ENCODE results near the gene ZNF786.

Gene ZNF786

GRCh38 chr7:149087376-149087775 is 3.1 kb downstream of the ZNF786 start:
- no peak for DNase-seq
- Mint-ChIP-seq H3K27ac (no peak overlapping the region), H3K4me3 (no peak overlapping the region), H3K36me3 (ENCODE audit: low read depth) (peaks cover 74% of the 10 kb centered on the region), H3K4me1 (peaks cover 17% of the 10 kb centered on the region), H3K9me3 (peaks cover 74% of the 10 kb centered on the region), H3K27me3 (ENCODE audit: low read depth, poor library complexity) (no peaks in the 10 kb centered on the region)
- TF ChIP-seq CTCF (IDR thresholded peaks at IDR 0.05) = no peak

GRCh38 chr7:149085866-149086265 is 4.7 kb downstream of the ZNF786 start:
- H3K9me3 Mint-ChIP-seq = peaks cover 82% of the 10 kb centered on the region
- H3K36me3 Mint-ChIP-seq (ENCODE audit: low read depth) = peaks cover 89% of the 10 kb centered on the region
- no peaks in the 10 kb centered on the region for H3K27me3 Mint-ChIP-seq (ENCODE audit: low read depth, poor library complexity)
- TF ChIP-seq CTCF (IDR thresholded peaks at IDR 0.05) = no peak
- H3K27ac Mint-ChIP-seq = no peak overlapping the region
- H3K4me3 Mint-ChIP-seq = no peak overlapping the region
- peaks cover 9% of the 10 kb centered on the region for H3K4me1 Mint-ChIP-seq
- no peak for DNase-seq

- H3K27ac Mint-ChIP-seq = no peak overlapping the region
- H3K4me1 Mint-ChIP-seq = no peaks in the 10 kb centered on the region
- no peak overlapping the region for H3K4me3 Mint-ChIP-seq
- DNase-seq = no peak
- H3K9me3 Mint-ChIP-seq = peaks cover 84% of the 10 kb centered on the region
- H3K36me3 Mint-ChIP-seq (ENCODE audit: low read depth) = peaks cover 92% of the 10 kb centered on the region
- no peak for TF ChIP-seq CTCF (IDR thresholded peaks at IDR 0.05)
- no peaks in the 10 kb centered on the region for H3K27me3 Mint-ChIP-seq (ENCODE audit: low read depth, poor library complexity)
These were observed 6.1 kb downstream of the ZNF786 start for GRCh38 chr7:149084407-149084806.

- DNase-seq = no peak
These were observed 8.6 kb downstream of the ZNF786 start for GRCh38 chr7:149081914-149082313.

GRCh38 chr7:149077594-149077993 is 12.9 kb downstream of the ZNF786 start:
- no peak overlapping the region for H3K4me3 Mint-ChIP-seq
- TF ChIP-seq CTCF (IDR thresholded peaks at IDR 0.05) = no peak
- no peaks in the 10 kb centered on the region for H3K27me3 Mint-ChIP-seq (ENCODE audit: low read depth, poor library complexity)
- no peak overlapping the region for H3K27ac Mint-ChIP-seq
- DNase-seq = no peak
- peaks cover 38% of the 10 kb centered on the region for H3K9me3 Mint-ChIP-seq
- H3K4me1 Mint-ChIP-seq = no peaks in the 10 kb centered on the region
- H3K36me3 Mint-ChIP-seq (ENCODE audit: low read depth) = peaks cover 75% of the 10 kb centered on the region

More at GRCh38 chr7:149081914-149082313, 8.6 kb downstream of the ZNF786 start:
- no peaks in the 10 kb centered on the region for H3K27me3 Mint-ChIP-seq (ENCODE audit: low read depth, poor library complexity)
- H3K9me3 Mint-ChIP-seq = peaks cover 79% of the 10 kb centered on the region
- no peak overlapping the region for H3K27ac Mint-ChIP-seq
- H3K4me1 Mint-ChIP-seq = no peaks in the 10 kb centered on the region
- no peak for TF ChIP-seq CTCF (IDR thresholded peaks at IDR 0.05)
- peaks cover 94% of the 10 kb centered on the region for H3K36me3 Mint-ChIP-seq (ENCODE audit: low read depth)
- no peak overlapping the region for H3K4me3 Mint-ChIP-seq

GRCh38 chr7:149075286-149075685 is 15.2 kb downstream of the ZNF786 start:
- TF ChIP-seq CTCF (IDR thresholded peaks at IDR 0.05) = no peak
- H3K27me3 Mint-ChIP-seq (ENCODE audit: low read depth, poor library complexity) = peaks cover 2% of the 10 kb centered on the region
- peaks cover 71% of the 10 kb centered on the region for H3K36me3 Mint-ChIP-seq (ENCODE audit: low read depth)
- H3K9me3 Mint-ChIP-seq = peaks cover 18% of the 10 kb centered on the region
- H3K4me3 Mint-ChIP-seq = no peak overlapping the region
- H3K4me1 Mint-ChIP-seq = no peaks in the 10 kb centered on the region
- H3K27ac Mint-ChIP-seq = no peak overlapping the region
- no peak for DNase-seq
